Adipocyte (in vitro differentiated cells): ENCODE results near the gene ZFP36L2.

Source experiments
- DNase-seq: peaks from one replicate; pipeline ENCODE4 v3.0.0-alpha.2; 2015; ENCODE audit warnings: low read depth
- H3K27me3 ChIP-seq: replicated peaks from 2 replicates; pipeline ENCODE4 v1.7.0; 2013; ENCODE audit warnings: mild to moderate bottlenecking, low read length, moderate library complexity; ENCODE audit not compliant: control insufficient read depth, insufficient read depth
- H3K36me3 ChIP-seq: 2 replicates; pipeline ENCODE4 v1.7.0; 2013; ENCODE audit warnings: low read length, mild to moderate bottlenecking, moderate library complexity; ENCODE audit not compliant: control insufficient read depth, insufficient read depth, severe bottlenecking
- H3K4me1 ChIP-seq: 2 replicates; pipeline ENCODE4 v1.7.0; 2013; ENCODE audit warnings: mild to moderate bottlenecking, low read length, moderate library complexity; ENCODE audit not compliant: control insufficient read depth, insufficient read depth
- H3K4me3 ChIP-seq: 2 replicates; pipeline ENCODE4 v1.7.0; 2013; ENCODE audit warnings: mild to moderate bottlenecking, low read length, moderate library complexity
- H3K9ac ChIP-seq: 2 replicates; pipeline ENCODE4 v1.7.0; 2013; ENCODE audit warnings: mild to moderate bottlenecking, low read length, moderate library complexity
- H3K9me3 ChIP-seq: 2 replicates; pipeline ENCODE4 v1.7.0; 2013; ENCODE audit warnings: mild to moderate bottlenecking, low read length, moderate library complexity; ENCODE audit not compliant: control insufficient read depth

Gene ZFP36L2

GRCh38 chr2:43228756-43229659, 2.6 kb upstream of the ZFP36L2 start:
- DNase-seq: peak; percentile 46

DNA sequence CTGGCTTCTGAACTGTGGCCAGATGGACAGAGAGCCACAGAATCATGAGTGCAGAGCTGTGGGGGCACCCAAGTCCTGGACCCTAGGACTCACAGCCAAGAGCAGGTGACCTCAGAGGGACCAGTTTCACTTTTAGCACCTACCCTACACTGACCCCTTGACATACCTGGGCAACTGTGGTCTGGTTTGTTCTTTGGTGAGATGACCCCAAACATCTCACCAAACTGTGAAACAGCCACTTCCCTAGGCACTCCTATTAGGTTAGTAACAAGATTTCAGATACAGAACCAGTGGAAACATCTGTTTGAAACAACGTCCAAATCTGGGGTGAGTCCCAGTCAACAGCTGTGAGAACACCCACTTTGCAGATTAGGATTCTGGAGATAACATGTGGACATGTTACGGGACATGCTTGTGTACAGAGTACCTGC, 1.9 kb upstream of the ZFP36L2 start:
- H3K9me3 ChIP-seq: no peaks in the 10 kb centered on the region
- no peaks in the 10 kb centered on the region for H3K27me3 ChIP-seq
- DNase-seq: peak; percentile 27
- H3K4me3 ChIP-seq: peak overlapping the region; percentile 87
- H3K4me1 ChIP-seq: peaks cover 22% of the 10 kb centered on the region
- H3K9ac ChIP-seq: peak overlapping the region; percentile 98
- H3K36me3 ChIP-seq: peaks cover 21% of the 10 kb centered on the region

More at GRCh38 chr2:43228756-43229659, 2.6 kb upstream of the ZFP36L2 start:
- no peaks in the 10 kb centered on the region for H3K9me3 ChIP-seq
- peaks cover 14% of the 10 kb centered on the region for H3K36me3 ChIP-seq
- H3K4me3 ChIP-seq: peak overlapping the region; percentile 87
- peak overlapping the region; percentile 98 for H3K9ac ChIP-seq
- peaks cover 22% of the 10 kb centered on the region for H3K4me1 ChIP-seq
- H3K27me3 ChIP-seq: no peaks in the 10 kb centered on the region

GRCh38 chr2:43227830-43228281, 1.4 kb upstream of the ZFP36L2 start:
- H3K4me1 ChIP-seq: peaks cover 22% of the 10 kb centered on the region
- no peaks in the 10 kb centered on the region for H3K9me3 ChIP-seq
- no peaks in the 10 kb centered on the region for H3K27me3 ChIP-seq
- DNase-seq: no peak
- H3K36me3 ChIP-seq: peaks cover 26% of the 10 kb centered on the region
- H3K4me3 ChIP-seq: peak overlapping the region; percentile 87
- peak overlapping the region; percentile 98 for H3K9ac ChIP-seq

- H3K4me1 ChIP-seq: peaks cover 28% of the 10 kb centered on the region
- H3K4me3 ChIP-seq: peak overlapping the region; percentile 87
- H3K9me3 ChIP-seq: no peaks in the 10 kb centered on the region
- peak; percentile 87 for DNase-seq
- peaks cover 28% of the 10 kb centered on the region for H3K36me3 ChIP-seq
- peak overlapping the region; percentile 98 for H3K9ac ChIP-seq
- H3K27me3 ChIP-seq: no peaks in the 10 kb centered on the region
These were observed 786 bp upstream of the ZFP36L2 start for GRCh38 chr2:43226955-43227829.

DNA sequence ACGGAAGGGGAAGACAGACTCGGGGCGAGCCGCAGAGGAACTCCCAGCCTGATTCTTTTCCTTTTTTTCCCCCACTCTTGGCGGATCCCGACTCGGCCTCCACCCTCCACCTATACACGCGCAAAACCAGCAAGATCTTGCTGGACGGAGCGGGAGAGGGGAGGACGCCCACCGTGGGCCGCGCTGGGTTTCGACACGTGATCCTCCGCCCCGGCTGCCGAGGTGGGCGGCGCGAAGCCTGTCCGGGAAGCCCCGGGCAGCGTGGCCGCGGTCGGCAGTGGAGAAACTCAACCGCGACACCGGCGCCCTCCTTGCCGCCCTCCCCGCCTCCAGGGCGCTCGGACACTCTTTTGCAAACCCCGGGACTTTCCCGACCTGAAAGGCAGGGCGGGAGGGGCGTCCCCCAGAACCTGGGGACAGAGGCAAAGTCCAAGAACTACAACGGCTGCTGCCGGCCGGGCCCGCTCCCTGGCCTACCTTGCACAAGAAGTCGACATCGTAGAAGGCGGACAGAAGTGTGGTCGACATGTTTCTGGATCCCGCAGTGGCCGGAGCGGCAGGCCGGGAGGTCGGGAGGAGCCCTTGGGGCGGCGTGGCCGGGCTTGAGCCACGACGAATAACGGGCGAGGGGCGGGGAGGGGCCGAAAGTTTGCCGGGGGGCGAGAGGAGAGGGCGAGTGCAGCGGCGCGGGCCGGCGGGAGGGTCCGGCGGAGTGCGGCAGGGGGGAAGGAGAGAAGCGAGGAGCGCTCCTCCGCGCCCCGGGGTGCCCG, 433 bp downstream of the ZFP36L2 start:
- Histone ChIP-seq H3K9me3 (no peaks in the 10 kb centered on the region), H3K36me3 (peaks cover 30% of the 10 kb centered on the region), H3K4me3 (peak overlapping the region; percentile 91), H3K9ac (peak overlapping the region; percentile 99), H3K4me1 (peaks cover 38% of the 10 kb centered on the region), H3K27me3 (no peaks in the 10 kb centered on the region)
- peak; percentile 78 for DNase-seq

- peak; percentile 72 for DNase-seq
- Histone ChIP-seq H3K4me3 (peak overlapping the region; percentile 91), H3K36me3 (peaks cover 26% of the 10 kb centered on the region), H3K27me3 (no peaks in the 10 kb centered on the region), H3K4me1 (peaks cover 45% of the 10 kb centered on the region), H3K9ac (peak overlapping the region; percentile 99), H3K9me3 (no peaks in the 10 kb centered on the region)
These were observed 1.2 kb downstream of the ZFP36L2 start for GRCh38 chr2:43225093-43225787.

- DNase-seq: peak; percentile 57
- Histone ChIP-seq H3K27me3 (no peaks in the 10 kb centered on the region), H3K4me1 (peaks cover 48% of the 10 kb centered on the region), H3K9me3 (no peaks in the 10 kb centered on the region), H3K4me3 (peak overlapping the region; percentile 91), H3K36me3 (peaks cover 23% of the 10 kb centered on the region), H3K9ac (peak overlapping the region; percentile 99)
These were observed 1.8 kb downstream of the ZFP36L2 start for GRCh38 chr2:43224571-43225092.

DNA sequence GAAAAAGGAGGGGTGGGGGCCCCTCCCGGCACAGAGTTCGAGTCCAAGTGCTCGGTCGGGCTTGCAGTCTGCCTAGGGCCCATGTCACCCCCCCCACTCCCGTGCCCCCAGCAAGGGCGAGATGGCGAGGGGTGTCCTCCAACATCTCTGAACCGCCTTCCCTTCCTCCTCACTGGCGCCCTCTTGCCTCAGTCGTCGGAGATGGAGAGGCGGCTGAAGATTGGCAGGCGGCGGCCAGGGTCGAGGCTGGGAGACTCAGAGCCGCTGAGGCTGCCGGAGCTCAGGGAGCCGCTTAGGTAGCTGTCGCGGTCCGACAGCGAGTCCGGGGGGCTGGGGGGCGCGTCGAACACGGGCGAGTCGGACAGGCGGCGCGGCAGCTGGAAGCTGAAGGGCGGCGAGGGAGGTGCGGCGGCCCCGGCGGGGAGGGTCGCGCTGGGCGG, 2.3 kb downstream of the ZFP36L2 start:
- DNase-seq: peak; percentile 71
- Histone ChIP-seq H3K27me3 (no peaks in the 10 kb centered on the region), H3K36me3 (peaks cover 23% of the 10 kb centered on the region), H3K4me3 (peak overlapping the region; percentile 91), H3K9me3 (no peaks in the 10 kb centered on the region), H3K4me1 (peaks cover 49% of the 10 kb centered on the region), H3K9ac (peak overlapping the region; percentile 99)

GRCh38 chr2:43223521-43224001, 2.8 kb downstream of the ZFP36L2 start:
- peak; percentile 53 for DNase-seq
- no peaks in the 10 kb centered on the region for H3K27me3 ChIP-seq
- H3K4me3 ChIP-seq: peak overlapping the region; percentile 91
- H3K9me3 ChIP-seq: no peaks in the 10 kb centered on the region
- H3K9ac ChIP-seq: peak overlapping the region; percentile 99
- peaks cover 49% of the 10 kb centered on the region for H3K4me1 ChIP-seq
- H3K36me3 ChIP-seq: peaks cover 23% of the 10 kb centered on the region
